Measurements from ENCODE around the gene CCDC142.

- no peak for TF ChIP-seq POLR2A (IDR thresholded peaks at IDR 0.05)
- TF ChIP-seq, protein P1, sequence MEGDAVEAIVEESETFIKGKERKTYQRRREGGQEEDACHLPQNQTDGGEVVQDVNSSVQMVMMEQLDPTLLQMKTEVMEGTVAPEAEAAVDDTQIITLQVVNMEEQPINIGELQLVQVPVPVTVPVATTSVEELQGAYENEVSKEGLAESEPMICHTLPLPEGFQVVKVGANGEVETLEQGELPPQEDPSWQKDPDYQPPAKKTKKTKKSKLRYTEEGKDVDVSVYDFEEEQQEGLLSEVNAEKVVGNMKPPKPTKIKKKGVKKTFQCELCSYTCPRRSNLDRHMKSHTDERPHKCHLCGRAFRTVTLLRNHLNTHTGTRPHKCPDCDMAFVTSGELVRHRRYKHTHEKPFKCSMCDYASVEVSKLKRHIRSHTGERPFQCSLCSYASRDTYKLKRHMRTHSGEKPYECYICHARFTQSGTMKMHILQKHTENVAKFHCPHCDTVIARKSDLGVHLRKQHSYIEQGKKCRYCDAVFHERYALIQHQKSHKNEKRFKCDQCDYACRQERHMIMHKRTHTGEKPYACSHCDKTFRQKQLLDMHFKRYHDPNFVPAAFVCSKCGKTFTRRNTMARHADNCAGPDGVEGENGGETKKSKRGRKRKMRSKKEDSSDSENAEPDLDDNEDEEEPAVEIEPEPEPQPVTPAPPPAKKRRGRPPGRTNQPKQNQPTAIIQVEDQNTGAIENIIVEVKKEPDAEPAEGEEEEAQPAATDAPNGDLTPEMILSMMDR (IDR thresholded peaks at IDR 0.05): no peak
Observed at GRCh38 chr2:74462054-74462785, 20.6 kb downstream of the CCDC142 start.

All from heart left ventricle (tissue), 13 donors.